ENCODE results near the gene MUTYH.
A peak's percentile ranks its signal among the peaks of the same experiment; 100 is the strongest.

Gene MUTYH

DNA sequence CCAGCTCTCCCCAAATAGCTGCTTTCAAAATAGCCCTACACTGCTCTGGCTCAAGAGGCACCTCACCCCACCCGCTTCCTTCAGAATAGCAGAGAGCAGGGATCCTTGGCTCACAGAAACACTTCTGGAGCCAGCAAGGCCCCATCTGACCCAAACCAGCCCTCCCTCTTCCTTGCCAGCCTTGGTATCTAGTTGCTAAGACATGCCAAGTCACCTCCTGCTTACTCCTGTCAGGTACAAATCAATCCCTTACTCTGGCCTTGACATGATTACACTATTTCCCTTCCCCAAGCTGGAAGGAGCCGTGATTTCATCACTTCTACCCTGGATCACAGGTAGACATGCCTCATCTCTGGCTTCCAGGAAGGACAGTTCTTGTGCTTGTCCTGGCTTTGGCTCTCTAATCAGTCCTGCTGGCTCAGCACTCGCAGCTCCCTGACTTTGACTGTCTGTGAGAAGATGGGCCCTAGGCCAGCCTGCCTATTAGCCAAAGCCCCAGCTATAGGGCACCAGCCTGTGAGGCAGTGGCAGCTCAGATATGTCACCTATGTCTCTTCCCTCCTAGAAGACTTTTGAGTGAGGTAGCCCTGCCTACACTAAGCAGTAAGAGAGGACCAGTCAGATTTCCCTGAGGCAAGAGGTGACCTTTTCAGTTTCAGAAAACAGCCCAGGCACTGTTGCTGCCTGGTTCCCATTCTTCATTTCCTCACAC, 8.9 kb upstream of the MUTYH start:
- no peak for DNase-seq (ENCODE audit: low read depth in 2 of 2)

DNA sequence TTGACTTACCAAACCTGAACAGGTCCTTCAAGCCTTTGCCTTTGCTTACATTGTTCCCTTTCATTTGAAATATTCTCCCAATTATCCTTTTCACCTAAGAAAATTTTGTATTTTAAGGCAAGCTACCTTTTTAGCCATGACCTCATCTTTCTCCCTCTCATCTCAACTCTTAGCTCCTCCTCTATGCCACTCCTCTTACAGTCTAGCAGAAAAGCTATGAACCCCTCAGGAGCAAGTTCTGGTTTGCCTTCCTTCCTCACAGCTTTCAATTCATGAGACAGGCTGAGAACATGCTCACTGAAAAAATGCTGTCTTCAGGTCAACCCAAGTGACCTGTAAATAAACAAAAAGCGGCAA, 8.3 kb upstream of the MUTYH start:
- no peak for DNase-seq (ENCODE audit: low read depth in 2 of 2)

DNA sequence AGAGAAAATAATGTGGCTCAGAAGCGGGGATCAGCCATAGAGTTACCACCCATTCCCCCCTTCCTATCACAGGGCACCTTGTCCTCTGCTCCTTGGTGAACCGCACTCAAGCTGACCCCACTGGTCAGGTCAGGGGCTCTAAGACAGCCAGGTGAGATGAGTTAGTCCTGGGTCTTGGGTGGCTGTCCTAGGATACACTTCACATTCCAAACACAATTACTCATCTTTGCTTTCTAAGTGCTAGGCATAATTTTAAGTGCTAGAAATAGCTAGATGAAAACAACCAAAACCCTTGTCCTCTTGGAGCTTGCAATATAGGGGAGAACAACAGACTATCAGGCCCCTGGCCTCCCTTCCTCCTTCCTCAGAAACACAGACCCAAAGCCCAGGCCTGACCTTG, 7.8 kb upstream of the MUTYH start:
- no peak for DNase-seq (ENCODE audit: low read depth in 2 of 2)

DNA sequence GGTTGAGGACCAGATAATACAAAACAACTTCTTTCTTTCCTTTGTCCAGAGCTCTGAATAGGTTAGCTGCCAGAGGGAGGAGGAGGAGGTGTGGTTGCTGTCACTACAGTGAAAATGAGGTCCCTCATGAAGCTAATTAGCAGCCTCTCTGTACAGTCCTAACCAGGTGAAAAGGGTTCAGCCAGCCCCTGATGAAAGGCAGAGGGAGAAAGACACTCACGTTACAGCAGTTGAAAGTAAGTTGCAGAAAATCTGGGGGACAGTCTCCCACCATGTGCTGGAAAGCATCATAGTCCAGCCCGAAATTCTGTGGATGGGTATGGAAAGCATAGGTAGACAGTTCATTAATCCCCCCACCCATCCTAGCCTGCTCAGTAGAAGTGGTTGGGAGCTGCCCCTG, 6.2 kb upstream of the MUTYH start:
- no peak for DNase-seq (ENCODE audit: low read depth in 2 of 2)

- DNase-seq (ENCODE audit: low read depth in 2 of 2), result no peak
These were observed 4.8 kb upstream of the MUTYH start for GRCh38 chr1:45345014-45345413.

GRCh38 chr1:45344499-45344898, 4.3 kb upstream of the MUTYH start:
- DNase-seq (ENCODE audit: low read depth in 2 of 2), result no peak

DNA sequence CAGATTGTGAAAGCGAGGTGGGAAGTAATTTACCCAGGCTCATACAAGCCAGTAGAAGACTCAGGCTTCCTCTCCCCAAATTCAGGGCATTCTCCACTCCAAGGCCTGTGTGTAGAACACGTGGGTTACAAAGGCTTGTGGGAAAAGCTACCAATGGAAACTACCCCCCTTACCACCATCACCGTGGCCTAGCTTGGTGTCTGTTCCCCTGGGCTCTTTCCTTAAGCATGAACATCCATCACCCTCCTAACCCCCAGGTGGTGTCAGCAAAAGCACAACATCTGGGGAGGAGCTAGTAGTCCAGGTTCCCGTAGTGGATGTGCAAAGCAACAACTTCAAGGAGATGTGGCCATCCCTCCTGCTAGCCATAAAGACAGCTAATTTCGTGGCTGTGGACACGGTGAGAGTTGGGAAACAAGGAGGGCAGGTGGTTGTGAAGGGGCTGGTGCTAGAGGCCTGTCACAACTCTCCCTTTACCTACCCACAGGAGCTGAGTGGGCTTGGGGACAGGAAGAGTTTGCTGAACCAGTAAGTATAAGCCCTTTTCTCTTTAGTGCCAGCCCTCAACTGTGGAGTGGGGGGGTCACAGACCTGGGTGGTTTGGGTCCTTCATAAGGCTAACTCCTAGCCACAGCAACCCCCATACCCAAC, 701 bp upstream of the MUTYH start:
- no peak for DNase-seq (ENCODE audit: low read depth in 2 of 2)

GRCh38 chr1:45337630-45338325, 2.5 kb downstream of the MUTYH start:
- DNase-seq (ENCODE audit: low read depth in 2 of 2), result no peak

DNA sequence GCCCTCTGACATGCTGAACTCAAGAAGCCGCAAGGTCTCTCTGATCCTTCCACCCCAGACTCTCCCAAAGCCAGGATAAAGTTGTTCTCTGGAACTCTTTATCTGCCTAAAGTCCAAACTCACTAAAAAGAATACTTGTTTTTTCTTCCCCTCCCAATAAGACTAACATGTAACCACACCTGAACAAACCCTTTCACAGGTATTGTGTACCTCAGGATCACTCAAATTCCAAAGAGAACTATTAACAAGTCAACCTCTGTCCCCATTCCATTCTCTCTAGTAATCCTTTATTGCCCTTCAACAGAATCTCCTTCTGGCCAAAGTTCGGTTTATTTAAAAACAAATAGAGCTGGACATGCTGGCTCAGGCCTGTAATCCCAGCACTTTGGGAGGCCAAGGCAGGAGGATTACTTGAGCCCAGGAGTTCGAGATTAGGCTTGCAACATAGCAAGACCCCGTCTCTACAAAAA, 4.3 kb downstream of the MUTYH start:
- DNase-seq (ENCODE audit: low read depth in 2 of 2), result no peak

DNA sequence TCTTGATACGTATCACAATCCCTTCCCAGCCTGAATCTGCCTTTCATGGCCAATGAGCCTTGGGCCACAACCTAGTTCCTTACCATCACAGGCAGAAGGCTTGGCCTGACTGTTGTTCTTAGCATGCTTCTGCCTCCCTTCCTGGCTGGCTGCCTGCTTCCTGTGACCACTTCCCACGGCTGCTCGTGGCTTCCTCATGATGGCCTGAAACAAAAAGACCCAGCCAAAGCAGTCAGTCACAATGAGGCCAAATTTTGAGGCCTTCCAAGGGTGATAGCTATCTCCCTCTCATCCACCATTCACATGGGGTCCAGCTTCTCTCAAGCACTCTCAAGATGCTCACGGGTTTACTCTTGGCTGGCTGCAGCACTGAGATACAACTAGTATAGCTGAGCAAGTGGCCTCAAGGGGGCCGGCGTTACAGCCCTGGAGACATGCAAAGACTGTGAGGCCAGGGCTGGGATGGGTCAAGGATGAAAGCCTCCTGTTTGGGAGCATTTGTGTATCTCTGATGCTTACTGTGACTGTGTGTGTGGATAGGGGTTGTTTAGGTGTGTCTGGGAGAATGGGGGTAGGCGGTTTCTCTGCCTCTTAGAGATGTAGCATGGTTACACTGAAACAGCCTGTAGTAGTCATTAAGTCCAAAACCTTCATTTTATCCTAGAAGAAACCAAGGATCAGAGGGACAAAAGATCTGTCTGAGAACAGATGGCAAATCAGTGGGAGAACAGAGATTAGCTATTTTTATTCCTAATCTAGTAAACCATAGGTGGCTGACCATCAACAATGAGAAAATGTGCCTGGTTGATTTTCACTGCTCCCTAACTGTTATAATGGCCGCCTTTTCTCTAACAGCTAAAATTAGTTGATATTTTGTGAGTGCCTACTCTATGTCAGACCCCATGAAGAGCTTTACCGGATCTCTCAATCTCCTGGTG, 5.7 kb downstream of the MUTYH start:
- DNase-seq (ENCODE audit: low read depth in 2 of 2), result no peak

DNA sequence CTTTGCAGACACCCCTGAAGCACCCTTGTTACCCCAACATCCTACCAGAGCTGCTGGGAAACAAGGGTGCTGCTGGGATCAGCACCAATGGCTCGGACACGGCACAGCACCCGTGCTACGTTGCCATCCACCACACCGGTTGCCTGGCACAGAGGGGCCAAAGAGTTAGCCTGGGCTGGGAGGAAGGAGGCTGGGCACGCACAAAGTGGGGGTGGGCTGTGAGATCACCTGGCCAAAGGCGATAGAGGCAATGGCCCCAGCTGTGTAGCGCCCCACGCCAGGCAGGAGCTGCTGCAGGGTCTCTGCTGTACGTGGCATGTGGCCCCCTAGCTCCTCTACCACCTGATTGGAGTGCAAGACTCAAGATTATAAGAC, 7.9 kb downstream of the MUTYH start:
- DNase-seq (ENCODE audit: low read depth in 2 of 2), result no peak

- DNase-seq (ENCODE audit: low read depth in 2 of 2), result no peak
These were observed 8.5 kb downstream of the MUTYH start for GRCh38 chr1:45331436-45332345.

DNA sequence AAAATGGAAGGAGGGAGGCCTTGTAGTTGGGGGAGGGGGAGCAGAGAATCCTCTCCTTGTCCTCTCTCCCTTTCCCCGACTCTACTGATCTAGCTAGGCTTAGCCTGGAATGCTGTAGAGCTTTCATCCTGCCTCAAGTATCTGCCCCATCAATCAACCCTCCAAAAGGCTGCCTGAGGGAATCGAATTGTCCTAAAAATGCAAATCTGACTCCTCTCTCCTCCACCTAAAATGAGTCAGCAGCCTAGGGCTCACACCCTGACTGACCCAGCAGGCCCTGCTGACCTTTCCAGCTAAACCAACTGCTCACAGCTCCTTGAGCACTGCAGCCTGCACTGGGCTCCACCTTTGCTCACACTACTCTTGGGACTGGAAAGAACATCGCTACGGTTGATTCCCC, 10.8 kb downstream of the MUTYH start:
- no peak for DNase-seq (ENCODE audit: low read depth in 2 of 2)

GRCh38 chr1:45328680-45329079, 11.6 kb downstream of the MUTYH start:
- DNase-seq (ENCODE audit: low read depth in 2 of 2), result no peak

DNA sequence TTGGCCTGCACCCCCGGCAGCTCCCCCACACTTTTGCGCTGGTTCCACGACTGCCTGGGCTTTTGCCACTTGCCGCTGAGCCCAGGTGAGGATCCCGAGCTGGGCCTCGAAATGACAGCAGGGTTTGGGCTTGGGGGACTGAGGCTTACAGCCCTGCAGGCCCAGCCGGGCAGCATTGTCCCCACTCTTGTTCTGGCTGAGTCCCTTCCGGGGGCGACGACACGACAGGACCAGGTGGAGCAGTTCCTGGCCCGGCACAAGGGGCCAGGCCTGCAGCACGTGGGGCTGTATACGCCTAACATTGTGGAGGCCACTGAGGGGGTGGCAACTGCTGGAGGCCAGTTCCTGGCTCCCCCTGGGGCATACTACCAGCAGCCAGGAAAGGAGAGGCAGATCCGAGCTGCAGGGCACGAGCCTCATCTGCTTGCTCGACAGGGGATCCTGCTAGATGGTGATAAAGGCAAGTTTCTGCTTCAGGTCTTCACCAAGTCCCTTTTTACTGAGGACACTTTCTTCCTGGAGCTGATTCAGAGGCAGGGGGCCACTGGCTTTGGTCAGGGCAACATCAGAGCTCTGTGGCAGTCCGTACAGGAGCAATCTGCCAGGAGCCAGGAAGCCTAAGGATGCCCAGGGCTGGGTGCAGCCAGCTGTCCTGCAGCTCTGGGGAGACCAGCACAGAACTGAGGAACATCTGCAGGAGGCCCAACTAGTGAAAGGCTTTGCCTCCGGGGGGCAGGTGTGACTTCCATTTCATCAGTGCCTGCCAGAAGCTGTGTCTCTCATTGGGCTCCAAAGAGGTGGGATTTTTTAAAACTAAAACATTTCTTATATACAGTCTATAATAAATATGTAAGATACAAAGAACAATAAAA, 12.4 kb downstream of the MUTYH start:
- DNase-seq (ENCODE audit: low read depth in 2 of 2), result no peak

- DNase-seq (ENCODE audit: low read depth in 2 of 2), result peak; percentile 53 to 72
These were observed 13.3 kb downstream of the MUTYH start, which contains the start of gene HPDL for GRCh38 chr1:45326627-45327623. HPDL (plus strand) TSS chr1:45326895; CDS start chr1:45327149, 254 bp downstream.

- no peak for DNase-seq (ENCODE audit: low read depth in 2 of 2)
These were observed 14.3 kb downstream of the MUTYH start for GRCh38 chr1:45325851-45326506.

- DNase-seq (ENCODE audit: low read depth in 2 of 2), result no peak
These were observed 17.7 kb downstream of the MUTYH start for GRCh38 chr1:45322486-45323040.
